IMR-90 (cell line): ENCODE measurements around the gene STX8. TPM values are rescaled to one million over a fixed set of nuclear protein-coding genes. Genes with fewer than 3 reads are reported as not detected.

Experiments used
- ATAC-seq: fragments of 200-7000 bp; cut with Tn5 transposase; 2 replicates; pipeline ENCODE4 v1.9.1; 2020; ENCODE audit warnings: low read depth, mild to moderate bottlenecking, moderate library complexity
- BruUV-seq: library from RNA; stranded (reverse); fragments of 400-500 nt; replicated peaks from 2 replicates; lab custom pipeline; 2021; lab: Mats Ljungman, UMichigan
- CTCF ChIA-PET: fragments of 300-600 bp; formaldehyde crosslinking; extraction: SDS; loops from one replicate; lab custom pipeline; 2021; ENCODE audit warnings: antibody characterized with exemption; lab: Yijun Ruan, JAX
- POLR2A ChIA-PET: fragments of 300-600 bp; sonication (Branson Sonifier 250); formaldehyde crosslinking; loops from one replicate; lab custom pipeline; 2022; ENCODE audit warnings: antibody characterized with exemption; ENCODE audit not compliant: unreplicated experiment; lab: Charles Lee
- DNase-seq: peaks from one replicate; pipeline ENCODE4 v3.0.0; 2013
- H2AFZ ChIP-seq: replicated peaks from 2 replicates; pipeline ENCODE3; 2013; ENCODE audit warnings: low read length, mild to moderate bottlenecking; ENCODE audit not compliant: poor library complexity
- H2AK5ac ChIP-seq: 2 replicates; pipeline ENCODE4 v1.6.1; 2013; ENCODE audit warnings: low read depth, low read length, inconsistent platforms
- H2AK9ac ChIP-seq: replicated peaks from 2 replicates; pipeline ENCODE3; 2013; ENCODE audit warnings: mild to moderate bottlenecking, low read depth, low read length, moderate library complexity; ENCODE audit not compliant: poor library complexity
- H2BK120ac ChIP-seq: 2 replicates; pipeline ENCODE4 v1.6.1; 2013; ENCODE audit warnings: low read depth, low read length, inconsistent platforms
- H2BK15ac ChIP-seq: 3 replicates; pipeline ENCODE4 v1.6.1; 2013; ENCODE audit warnings: low read depth, low read length, inconsistent platforms
- H2BK20ac ChIP-seq: 2 replicates; pipeline ENCODE4 v1.6.1; 2013; ENCODE audit warnings: low read depth, mild to moderate bottlenecking, inconsistent platforms, low read length, moderate library complexity
- H2BK5ac ChIP-seq: 2 replicates; pipeline ENCODE4 v1.6.1; 2013; ENCODE audit warnings: mild to moderate bottlenecking, low read depth, low read length, inconsistent platforms; ENCODE audit not compliant: poor library complexity, severe bottlenecking
- H3K14ac ChIP-seq: replicated peaks from 2 replicates; pipeline ENCODE4 v1.6.1; 2013; ENCODE audit warnings: low read depth, low read length, inconsistent platforms
- H3K18ac ChIP-seq: 2 replicates; pipeline ENCODE4 v1.6.1; 2013; ENCODE audit warnings: low read depth, low read length, control low read depth
- H3K23ac ChIP-seq: 2 replicates; pipeline ENCODE4 v1.6.1; 2013; ENCODE audit warnings: low read depth, low read length, inconsistent platforms
- H3K27ac ChIP-seq: 2 replicates; pipeline ENCODE4 v1.5.1; 2013; ENCODE audit warnings: mild to moderate bottlenecking, control low read depth, low read length; ENCODE audit not compliant: insufficient read depth
- H3K27me3 ChIP-seq: 2 replicates; pipeline ENCODE4 v1.6.1; 2013; ENCODE audit warnings: low read length; ENCODE audit not compliant: control insufficient read depth, insufficient read depth
- H3K36me3 ChIP-seq: 2 replicates; pipeline ENCODE4 v1.6.1; 2013; ENCODE audit warnings: low read length, mixed read lengths; ENCODE audit not compliant: control insufficient read depth, insufficient read depth
- H3K4ac ChIP-seq: 2 replicates; pipeline ENCODE4 v1.6.1; 2013; ENCODE audit warnings: low read depth, low read length, inconsistent platforms
- H3K4me1 ChIP-seq: 2 replicates; pipeline ENCODE4 v1.6.1; 2013; ENCODE audit warnings: low read length, mixed read lengths; ENCODE audit not compliant: control insufficient read depth, insufficient read depth
- H3K4me2 ChIP-seq: 2 replicates; pipeline ENCODE4 v1.6.1; 2013; ENCODE audit warnings: low read depth, mild to moderate bottlenecking, control low read depth, low read length, moderate library complexity
- H3K4me3 ChIP-seq: 2 replicates; pipeline ENCODE4 v1.5.1; 2013; ENCODE audit warnings: low read depth, mild to moderate bottlenecking, control low read depth, low read length, moderate library complexity; ENCODE audit not compliant: insufficient read depth
- H3K56ac ChIP-seq: 2 replicates; pipeline ENCODE4 v1.6.1; 2013; ENCODE audit warnings: low read length, inconsistent platforms; ENCODE audit not compliant: insufficient read depth; ENCODE audit errors: extremely low read depth
- H3K79me1 ChIP-seq, 2 experiments: 2 replicates each; pipeline ENCODE4 v1.6.1; 2013; ENCODE audit warnings: low read length in 2 of 2, inconsistent platforms in 1 of 2, low read depth in 1 of 2
- H3K9ac ChIP-seq: 2 replicates; pipeline ENCODE4 v1.6.1; 2013; ENCODE audit warnings: low read depth, low read length, control low read depth
- H3K9me1 ChIP-seq: 2 replicates; pipeline ENCODE4 v1.6.1; 2013; ENCODE audit warnings: low read length, inconsistent platforms; ENCODE audit not compliant: insufficient read depth
- H3K9me3 ChIP-seq: 2 replicates; pipeline ENCODE4 v1.6.1; 2013; ENCODE audit warnings: low read length; ENCODE audit not compliant: control insufficient read depth, insufficient read depth
- H4K20me1 ChIP-seq: 2 replicates; pipeline ENCODE4 v1.6.1; 2013; ENCODE audit warnings: low read length, inconsistent platforms; ENCODE audit not compliant: insufficient read depth
- H4K5ac ChIP-seq: 2 replicates; pipeline ENCODE4 v1.6.1; 2013; ENCODE audit warnings: mild to moderate bottlenecking, low read depth, low read length, control low read depth
- H4K8ac ChIP-seq, 2 experiments: 2 replicates each; pipeline ENCODE4 v1.6.1; 2013; ENCODE audit warnings: low read depth in 2 of 2, low read length in 2 of 2, control low read depth in 1 of 2, inconsistent platforms in 1 of 2
- H4K91ac ChIP-seq: 2 replicates; pipeline ENCODE4 v1.6.1; 2013; ENCODE audit warnings: low read depth, low read length, inconsistent platforms; ENCODE audit not compliant: insufficient read depth
- CEBPB ChIP-seq: IDR thresholded peaks from 2 replicates; pipeline ENCODE4 v1.6.1; 2012; ENCODE audit warnings: low read depth, low read length, improper control_type of control experiment
- FOS ChIP-seq: fragments of 150-350 bp; IDR thresholded peaks from 2 replicates; pipeline ENCODE4 v1.6.1; 2016; ENCODE audit warnings: low read depth, low read length
- MAZ ChIP-seq: IDR thresholded peaks from 2 replicates; pipeline ENCODE4 v1.6.1; 2012; ENCODE audit warnings: low read depth, mild to moderate bottlenecking, low read length, improper control_type of control experiment, moderate library complexity, borderline replicate concordance
- MXI1 ChIP-seq: IDR thresholded peaks from 2 replicates; pipeline ENCODE4 v1.6.1; 2012; ENCODE audit warnings: low read depth, mild to moderate bottlenecking, low read length, moderate library complexity, borderline replicate concordance
- NFE2L2 ChIP-seq: fragments of 150-350 bp; IDR thresholded peaks from 2 replicates; pipeline ENCODE4 v1.6.1; 2016; ENCODE audit warnings: low read depth, mild to moderate bottlenecking, low read length
- POLR2A ChIP-seq: IDR thresholded peaks from 2 replicates; pipeline ENCODE4 v1.6.1; 2012; ENCODE audit warnings: mild to moderate bottlenecking, low read depth, low read length
- RAD21 ChIP-seq: IDR thresholded peaks from 2 replicates; pipeline ENCODE4 v1.6.1; 2012; ENCODE audit warnings: low read length, improper control_type of control experiment
- RCOR1 ChIP-seq: IDR thresholded peaks from 2 replicates; pipeline ENCODE4 v1.6.1; 2012; ENCODE audit warnings: mild to moderate bottlenecking, low read length, improper control_type of control experiment; ENCODE audit not compliant: insufficient replicate concordance
- RFX5 ChIP-seq: IDR thresholded peaks from 2 replicates; pipeline ENCODE4 v1.8.0; 2012; ENCODE audit warnings: low read depth, mild to moderate bottlenecking, low read length, moderate library complexity
- SMC3 ChIP-seq: fragments of 150-350 bp; IDR thresholded peaks from 2 replicates; pipeline ENCODE4 v1.6.1; 2016; ENCODE audit warnings: low read depth, mild to moderate bottlenecking, antibody characterized with exemption, low read length, moderate library complexity
- WGBS, 2 experiments: methylation state at CpG; one replicate each; pipeline versions ENCODE4 v1.1.5 to v1.1.7; 2013; ENCODE audit warnings: missing lambda C conversion rate in 2 of 2; ENCODE audit not compliant: insufficient read length in 1 of 2; ENCODE audit errors: extremely low coverage in 2 of 2; 5-methylcytosine and 5-hydroxymethylcytosine counted together
- dilution Hi-C: fragments of 300-500 bp; cut with HindIII; formaldehyde crosslinking; loops from one replicate; pipeline ENCODE4 v1.14.3; 2018; ENCODE audit warnings: low sequenced_read_pairs; ENCODE audit not compliant: unreplicated experiment
- in situ Hi-C: fragments of 300-500 bp; cut with MboI; formaldehyde crosslinking; loops from 3 replicates; pipeline ENCODE4 v1.14.3; 2019; ENCODE audit warnings: low sequenced_read_pairs, inconsistent platforms, mixed read lengths
- intact Hi-C: fragments of 100-400 bp; cut with micrococcal nuclease; formaldehyde crosslinking; loops from 2 replicates; pipeline ENCODE4 v1.10.0; 2022
- polyA plus RNA-seq, 3 experiments: library from polyadenylated mRNA; depleted of rRNA; stranded (reverse); fragments of >200 nt; gene quantifications; 2 replicates each; pipeline ENCODE4 v1.2.3, GENCODE V29; 2012; ENCODE audit warnings: low replicate concordance in 1 of 3
- total RNA-seq: library from RNA; depleted of rRNA; stranded (reverse); fragments of >200 nt; gene quantifications from 2 replicates; pipeline ENCODE4 v1.2.3, GENCODE V29; 2012
- TF ChIP-seq, protein P1 (sequence below): fragments of 150-350 bp; IDR thresholded peaks from 2 replicates; pipeline ENCODE4 v1.6.1; 2016; ENCODE audit warnings: low read depth, mild to moderate bottlenecking, low read length, moderate library complexity, borderline replicate concordance
- TF ChIP-seq, protein P2 (sequence below): fragments of 150-350 bp; IDR thresholded peaks from 2 replicates; pipeline ENCODE4 v1.6.1; 2017; ENCODE audit warnings: mild to moderate bottlenecking, antibody characterized with exemption, low read length, low read depth

STX8 gene
- total and polyA plus RNA-seq, 2 of the 4 experiments (the other 2 are of a cell fraction), result 26.5 to 47.0 TPM

DNA sequence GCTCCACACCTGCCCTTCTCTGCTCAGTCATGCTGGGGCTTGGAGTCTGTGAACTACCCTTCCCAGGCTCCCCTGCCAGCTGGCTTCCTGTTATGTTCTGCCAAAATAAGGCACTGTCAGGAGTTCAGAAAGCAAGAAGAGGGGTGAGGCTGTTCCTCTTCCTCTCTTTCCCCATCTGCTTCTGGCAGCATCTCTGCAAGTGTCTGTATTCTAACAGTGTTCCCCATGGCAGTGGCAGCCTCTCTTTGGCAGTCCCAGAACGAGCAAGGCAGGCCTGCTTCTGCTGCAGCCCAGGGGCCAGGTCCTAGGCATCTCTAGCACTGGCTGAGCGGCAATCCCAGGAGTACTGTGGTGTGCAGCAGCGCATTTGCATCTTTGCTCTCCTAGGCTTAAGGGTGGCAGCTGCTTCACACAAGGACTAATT lies 219.1 kb downstream of the STX8 start:
- Histone ChIP-seq H4K8ac (no peak overlapping the region), H2BK120ac (no peak overlapping the region), H4K20me1 (peaks cover 5% of the 10 kb centered on the region; the same call in 1 of the 2 replicates), H3K56ac (no peak overlapping the region), H3K27ac (no peak overlapping the region), H3K4me1 (0 out of 2 replicates have a peak, but pooled peaks cover under 1% of the 10 kb centered on the region), H3K4me3 (no peak overlapping the region), H4K91ac (no peak overlapping the region), H2BK15ac (no peak overlapping the region), H2AK5ac (no peak overlapping the region), H4K5ac (no peak overlapping the region), H3K14ac (no peak overlapping the region), H3K4me2 (no peak overlapping the region), H3K4ac (no peak overlapping the region; the same call in 1 of the 2 replicates), H3K9me1 (0 out of 2 replicates have a peak, but pooled peaks cover 5% of the 10 kb centered on the region), H3K18ac (no peak overlapping the region), H3K9ac (no peak overlapping the region), H3K27me3 (no peaks in the 10 kb centered on the region), H3K9me3 (no peaks in the 10 kb centered on the region), H2BK5ac (no peak overlapping the region), H3K36me3 (no peaks in the 10 kb centered on the region), H2AK9ac (no peak overlapping the region), H3K23ac (no peak overlapping the region), H2AFZ (no peak overlapping the region), H2BK20ac (no peak overlapping the region), H3K79me1 (no peaks in the 10 kb centered on the region)
- TF ChIP-seq MAZ (no peak), RAD21 (no peak), FOS (no peak), RCOR1 (no peak), POLR2A (no peak), CEBPB (no peak), RFX5 (no peak), NFE2L2 (no peak), SMC3 (no peak), MXI1 (no peak)
- TF ChIP-seq, protein P1, sequence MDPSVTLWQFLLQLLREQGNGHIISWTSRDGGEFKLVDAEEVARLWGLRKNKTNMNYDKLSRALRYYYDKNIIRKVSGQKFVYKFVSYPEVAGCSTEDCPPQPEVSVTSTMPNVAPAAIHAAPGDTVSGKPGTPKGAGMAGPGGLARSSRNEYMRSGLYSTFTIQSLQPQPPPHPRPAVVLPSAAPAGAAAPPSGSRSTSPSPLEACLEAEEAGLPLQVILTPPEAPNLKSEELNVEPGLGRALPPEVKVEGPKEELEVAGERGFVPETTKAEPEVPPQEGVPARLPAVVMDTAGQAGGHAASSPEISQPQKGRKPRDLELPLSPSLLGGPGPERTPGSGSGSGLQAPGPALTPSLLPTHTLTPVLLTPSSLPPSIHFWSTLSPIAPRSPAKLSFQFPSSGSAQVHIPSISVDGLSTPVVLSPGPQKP, result no peak
- TF ChIP-seq, protein P2, sequence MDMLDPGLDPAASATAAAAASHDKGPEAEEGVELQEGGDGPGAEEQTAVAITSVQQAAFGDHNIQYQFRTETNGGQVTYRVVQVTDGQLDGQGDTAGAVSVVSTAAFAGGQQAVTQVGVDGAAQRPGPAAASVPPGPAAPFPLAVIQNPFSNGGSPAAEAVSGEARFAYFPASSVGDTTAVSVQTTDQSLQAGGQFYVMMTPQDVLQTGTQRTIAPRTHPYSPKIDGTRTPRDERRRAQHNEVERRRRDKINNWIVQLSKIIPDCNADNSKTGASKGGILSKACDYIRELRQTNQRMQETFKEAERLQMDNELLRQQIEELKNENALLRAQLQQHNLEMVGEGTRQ, result no peak
- 75% methylated on average over 1 of the region's 3 CpGs; no CpG with 5 or more reads in 1 of the 2 experiments for WGBS, 2 experiments
- in situ Hi-C loops (no loop called here), intact Hi-C loops (no loop called here), dilution Hi-C loops (no loop called here)
- DNase-seq (no peak), ATAC-seq (no peak)
- POLR2A ChIA-PET, result no interaction called here
- CTCF ChIA-PET, result no interaction called here
- no TSS peak for BruUV-seq
